ENCODE data around the gene BEAN1.

DNA sequence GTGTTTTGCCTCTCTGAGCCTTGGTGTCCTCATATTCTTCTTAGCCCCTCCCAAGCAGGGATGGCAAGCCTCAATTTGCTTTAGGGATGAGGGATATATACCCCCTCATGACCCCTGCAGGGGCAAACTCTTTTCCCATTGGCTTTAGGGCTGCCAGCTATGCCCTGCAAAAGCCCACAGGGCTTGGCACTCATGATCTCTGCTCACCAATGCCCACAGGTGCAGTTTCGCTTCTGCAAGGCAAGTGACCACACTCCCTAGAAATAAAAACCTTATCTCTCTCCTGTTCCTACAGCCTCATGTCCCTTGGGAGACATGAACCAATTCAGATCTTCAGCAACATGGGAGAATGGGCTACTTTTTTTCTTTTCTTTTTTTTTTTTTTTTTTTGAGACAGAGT is 8.8 kb downstream of the BEAN1 start:
- TF ChIP-seq, protein P1, sequence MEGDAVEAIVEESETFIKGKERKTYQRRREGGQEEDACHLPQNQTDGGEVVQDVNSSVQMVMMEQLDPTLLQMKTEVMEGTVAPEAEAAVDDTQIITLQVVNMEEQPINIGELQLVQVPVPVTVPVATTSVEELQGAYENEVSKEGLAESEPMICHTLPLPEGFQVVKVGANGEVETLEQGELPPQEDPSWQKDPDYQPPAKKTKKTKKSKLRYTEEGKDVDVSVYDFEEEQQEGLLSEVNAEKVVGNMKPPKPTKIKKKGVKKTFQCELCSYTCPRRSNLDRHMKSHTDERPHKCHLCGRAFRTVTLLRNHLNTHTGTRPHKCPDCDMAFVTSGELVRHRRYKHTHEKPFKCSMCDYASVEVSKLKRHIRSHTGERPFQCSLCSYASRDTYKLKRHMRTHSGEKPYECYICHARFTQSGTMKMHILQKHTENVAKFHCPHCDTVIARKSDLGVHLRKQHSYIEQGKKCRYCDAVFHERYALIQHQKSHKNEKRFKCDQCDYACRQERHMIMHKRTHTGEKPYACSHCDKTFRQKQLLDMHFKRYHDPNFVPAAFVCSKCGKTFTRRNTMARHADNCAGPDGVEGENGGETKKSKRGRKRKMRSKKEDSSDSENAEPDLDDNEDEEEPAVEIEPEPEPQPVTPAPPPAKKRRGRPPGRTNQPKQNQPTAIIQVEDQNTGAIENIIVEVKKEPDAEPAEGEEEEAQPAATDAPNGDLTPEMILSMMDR (IDR thresholded peaks at IDR 0.05; ENCODE audit: borderline replicate concordance, extremely low read depth, low read length, poor library complexity, severe bottlenecking), result no peak
- TF ChIP-seq EZH2 (IDR thresholded peaks at IDR 0.05; ENCODE audit: borderline replicate concordance, low read depth, low read length, severe bottlenecking), result no peak
